Lung (tissue), 12 donors: Measurements from ENCODE around the gene IQCE. TPM values are rescaled to one million over a fixed set of nuclear protein-coding genes. Genes with fewer than 3 reads are reported as not detected.

Source experiments
- ATAC-seq: fragments of 200-7000 bp; cut with Tn5 transposase; one replicate; pipeline ENCODE4 v1.9.1; 2020; ENCODE audit warnings: moderate number of reproducible peaks; ENCODE audit not compliant: insufficient read depth, low FRiP score
- DNase-seq, 3 donors: peaks; one replicate each; pipeline ENCODE4 v3.0.0-alpha.2; 2013 to 2017
- H3K27ac ChIP-seq, 2 donors: one replicate each; pipeline ENCODE4 v1.5.1; 2013; ENCODE audit warnings: mild to moderate bottlenecking in 2 of 2, moderate library complexity in 2 of 2, control low read depth in 1 of 2, inconsistent platforms in 1 of 2, low read depth in 1 of 2, low read length in 1 of 2
- H3K27me3 ChIP-seq, 3 donors: one replicate each; pipeline ENCODE4 v1.5.1; 2013; ENCODE audit warnings: low read length in 2 of 3; ENCODE audit not compliant: control insufficient read depth in 3 of 3, insufficient read depth in 3 of 3
- H3K36me3 ChIP-seq, 4 donors: one replicate each; pipeline ENCODE4 v1.5.1; 2013; ENCODE audit warnings: low read length in 4 of 4, mild to moderate bottlenecking in 1 of 4, moderate library complexity in 1 of 4; ENCODE audit not compliant: control insufficient read depth in 4 of 4, insufficient read depth in 4 of 4
- H3K4me1 ChIP-seq, 5 donors: one replicate each; pipeline ENCODE4 v1.5.1; 2013; ENCODE audit warnings: low read length in 5 of 5, mild to moderate bottlenecking in 2 of 5, moderate library complexity in 1 of 5; ENCODE audit not compliant: control insufficient read depth in 5 of 5, insufficient read depth in 5 of 5
- H3K4me3 ChIP-seq: one replicate; pipeline ENCODE4 v1.5.1; 2013; ENCODE audit warnings: mild to moderate bottlenecking, control low read depth, moderate library complexity
- H3K9ac ChIP-seq, 2 donors: one replicate each; pipeline ENCODE4 v1.5.1; 2013; ENCODE audit warnings: low read length in 2 of 2, control low read depth in 1 of 2; ENCODE audit not compliant: insufficient read depth in 1 of 2
- H3K9me3 ChIP-seq, 4 donors: one replicate each; pipeline ENCODE4 v1.5.1; 2013; ENCODE audit warnings: low read length in 3 of 4, mild to moderate bottlenecking in 1 of 4, moderate library complexity in 1 of 4; ENCODE audit not compliant: control insufficient read depth in 4 of 4, insufficient read depth in 3 of 4
- WGBS, 2 donors: extraction: QIAGEN DNeasy Blood & Tissue Kit; methylation state at CpG; one replicate each; pipeline ENCODE4 v1.1.7; 2013; 5-methylcytosine and 5-hydroxymethylcytosine counted together
- polyA plus RNA-seq, 2 donors: library from polyadenylated mRNA; stranded (reverse); fragments of 200-250 nt; gene quantifications; one replicate each; pipeline ENCODE4 v1.2.1, GENCODE V29; 2013
- total RNA-seq, 2 donors: library from RNA; depleted of rRNA in 1 of 2; stranded (reverse); fragments of >200 nt in 1 of 2; gene quantifications; one replicate each; pipeline ENCODE4 v1.2.1, GENCODE V29; 2014 to 2021
- TF ChIP-seq, protein P1 (sequence below): IDR thresholded peaks from 2 replicates; pipeline ENCODE4 v1.5.1; 2012; ENCODE audit warnings: mild to moderate bottlenecking; ENCODE audit errors: control extremely low read depth, extremely low read depth
- donor health status: control.
- donor health status: control.
- donor health status: Bipolar disorder and iron deficiency.
- donor health status: healthy.
- donor health status: DM: yes; HTN: yes; CAD: no.

Gene IQCE
- total and polyA plus RNA-seq, 4 donors: 8.1 to 29.0 (median 16.0) TPM

GRCh38 chr7:2544541-2545188 is 14.1 kb upstream of the IQCE start:
- no peaks in the 10 kb centered on the region for H3K9me3 ChIP-seq
- no peaks in the 10 kb centered on the region for H3K4me1 ChIP-seq
- H3K9ac ChIP-seq: no peak overlapping the region
- no peak overlapping the region for H3K27ac ChIP-seq
- no peaks in the 10 kb centered on the region for H3K27me3 ChIP-seq
- peaks cover 0 to 63% (median 21%) of the 10 kb centered on the region in 4 donors for H3K36me3 ChIP-seq
- TF ChIP-seq, protein P1, sequence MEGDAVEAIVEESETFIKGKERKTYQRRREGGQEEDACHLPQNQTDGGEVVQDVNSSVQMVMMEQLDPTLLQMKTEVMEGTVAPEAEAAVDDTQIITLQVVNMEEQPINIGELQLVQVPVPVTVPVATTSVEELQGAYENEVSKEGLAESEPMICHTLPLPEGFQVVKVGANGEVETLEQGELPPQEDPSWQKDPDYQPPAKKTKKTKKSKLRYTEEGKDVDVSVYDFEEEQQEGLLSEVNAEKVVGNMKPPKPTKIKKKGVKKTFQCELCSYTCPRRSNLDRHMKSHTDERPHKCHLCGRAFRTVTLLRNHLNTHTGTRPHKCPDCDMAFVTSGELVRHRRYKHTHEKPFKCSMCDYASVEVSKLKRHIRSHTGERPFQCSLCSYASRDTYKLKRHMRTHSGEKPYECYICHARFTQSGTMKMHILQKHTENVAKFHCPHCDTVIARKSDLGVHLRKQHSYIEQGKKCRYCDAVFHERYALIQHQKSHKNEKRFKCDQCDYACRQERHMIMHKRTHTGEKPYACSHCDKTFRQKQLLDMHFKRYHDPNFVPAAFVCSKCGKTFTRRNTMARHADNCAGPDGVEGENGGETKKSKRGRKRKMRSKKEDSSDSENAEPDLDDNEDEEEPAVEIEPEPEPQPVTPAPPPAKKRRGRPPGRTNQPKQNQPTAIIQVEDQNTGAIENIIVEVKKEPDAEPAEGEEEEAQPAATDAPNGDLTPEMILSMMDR: no peak
- 95 to 98% methylated on average over 23 of the region's 23 CpGs for WGBS, 2 donors
- no peak overlapping the region for H3K4me3 ChIP-seq
- DNase-seq (no peak), ATAC-seq (no peak)

GRCh38 chr7:2545746-2546425 is 12.9 kb upstream of the IQCE start:
- H3K36me3 ChIP-seq: peaks cover 0 to 57% (median 23%) of the 10 kb centered on the region in 4 donors
- 95% methylated on average over 20 of the region's 20 CpGs for WGBS, 2 donors

GRCh38 chr7:2546776-2547586 is 11.8 kb upstream of the IQCE start:
- Histone ChIP-seq H3K4me3 (no peak overlapping the region), H3K36me3 (peaks cover 0 to 49% (median 23%) of the 10 kb centered on the region in 4 donors), H3K27ac (no peak overlapping the region), H3K4me1 (no peaks in the 10 kb centered on the region), H3K9ac (no peak overlapping the region), H3K9me3 (no peaks in the 10 kb centered on the region), H3K27me3 (no peaks in the 10 kb centered on the region)
- DNase-seq (no peak), ATAC-seq (no peak)
- TF ChIP-seq, protein P1: no peak
- WGBS, 2 donors: 91 to 95% methylated on average over 31 of the region's 31 CpGs

More at GRCh38 chr7:2545746-2546425, 12.9 kb upstream of the IQCE start:
- H3K4me1 ChIP-seq: no peaks in the 10 kb centered on the region
- TF ChIP-seq, protein P1: no peak
- H3K27ac ChIP-seq: no peak overlapping the region
- H3K9me3 ChIP-seq: no peaks in the 10 kb centered on the region
- DNase-seq (no peak), ATAC-seq (no peak)
- H3K9ac ChIP-seq: no peak overlapping the region
- H3K4me3 ChIP-seq: no peak overlapping the region
- no peaks in the 10 kb centered on the region for H3K27me3 ChIP-seq
